A673 (cell line): Measurements from ENCODE around the gene FAM47B. TPM values are rescaled to one million over a fixed set of nuclear protein-coding genes. Genes with fewer than 3 reads are reported as not detected.

Experiments used
- BruUV-seq: library from RNA; stranded (reverse); fragments of 400-500 nt; replicated peaks from 2 replicates; lab custom pipeline; 2021; lab: Mats Ljungman, UMichigan
- CTCF ChIA-PET: fragments of 300-600 bp; sonication (Branson Sonifier 250); formaldehyde crosslinking; loops from one replicate; lab custom pipeline; 2022; ENCODE audit warnings: antibody characterized with exemption; lab: Charles Lee
- POLR2A ChIA-PET: fragments of 300-600 bp; sonication (Branson Sonifier 250); formaldehyde crosslinking; loops from one replicate; lab custom pipeline; 2022; ENCODE audit warnings: antibody characterized with exemption; ENCODE audit not compliant: low non-redundant PET; lab: Charles Lee
- DNase-seq: peaks from one replicate; pipeline ENCODE4 v3.0.0-alpha.2; 2015; ENCODE audit warnings: low spot score
- H3K27ac ChIP-seq: fragments of 200-600 bp; sonication (generic); 2 replicates; pipeline ENCODE4 v1.5.1; 2016; ENCODE audit warnings: mixed run types, low read depth, mild to moderate bottlenecking, mixed read lengths, antibody characterized with exemption, low read length; ENCODE audit not compliant: poor library complexity, severe bottlenecking
- H3K27me3 ChIP-seq: fragments of 200-600 bp; sonication (generic); replicated peaks from 2 replicates; pipeline ENCODE4 v1.6.1; 2017; ENCODE audit warnings: mixed run types, low read depth, mild to moderate bottlenecking, mixed read lengths, antibody characterized with exemption, low read length; ENCODE audit not compliant: insufficient read depth, poor library complexity
- H3K36me3 ChIP-seq: fragments of 200-600 bp; sonication (generic); 2 replicates; pipeline ENCODE4 v1.6.1; 2016; ENCODE audit warnings: mixed run types, mild to moderate bottlenecking, mixed read lengths, antibody characterized with exemption, low read length; ENCODE audit not compliant: insufficient read depth, poor library complexity, severe bottlenecking
- H3K4me1 ChIP-seq: fragments of 200-600 bp; sonication (generic); 2 replicates; pipeline ENCODE4 v1.6.1; 2017; ENCODE audit warnings: mixed run types, mild to moderate bottlenecking, mixed read lengths, antibody characterized with exemption, low read length; ENCODE audit not compliant: insufficient read depth, poor library complexity, severe bottlenecking
- H3K4me3 ChIP-seq: fragments of 200-600 bp; sonication (generic); 2 replicates; pipeline ENCODE4 v1.5.1; 2016; ENCODE audit warnings: low read depth, mixed run types, mild to moderate bottlenecking, mixed read lengths, low read length; ENCODE audit not compliant: poor library complexity, severe bottlenecking
- H3K9me3 ChIP-seq: fragments of 200-600 bp; sonication (generic); 2 replicates; pipeline ENCODE4 v1.6.1; 2016; ENCODE audit warnings: mixed run types, low read depth, mild to moderate bottlenecking, mixed read lengths, antibody characterized with exemption, low read length; ENCODE audit not compliant: poor library complexity, severe bottlenecking
- CTCF ChIP-seq: fragments of 300-800, 200-600 bp; sonication (generic); conservative IDR thresholded peaks from 2 replicates; pipeline ENCODE4 v1.5.1; 2017; ENCODE audit warnings: low read depth, mild to moderate bottlenecking, antibody characterized with exemption, low read length, moderate library complexity, mixed read lengths
- EZH2 ChIP-seq: fragments of 200-600 bp; sonication (generic); IDR thresholded peaks from 2 replicates; pipeline ENCODE4 v1.6.1; 2017; ENCODE audit warnings: borderline replicate concordance, low read depth, mild to moderate bottlenecking, mixed read lengths, antibody characterized with exemption, low read length; ENCODE audit not compliant: poor library complexity, severe bottlenecking
- intact Hi-C: fragments of 100-400 bp; cut with micrococcal nuclease; formaldehyde crosslinking; loops from one replicate; pipeline ENCODE4 v1.10.0; 2022; ENCODE audit not compliant: unreplicated experiment
- total RNA-seq: library from RNA; stranded (reverse); gene quantifications from 2 replicates; pipeline ENCODE4 v1.2.3, GENCODE V29; 2021

Gene FAM47B
- total RNA-seq, 1 experiment from 2014 or later: not detected

DNA sequence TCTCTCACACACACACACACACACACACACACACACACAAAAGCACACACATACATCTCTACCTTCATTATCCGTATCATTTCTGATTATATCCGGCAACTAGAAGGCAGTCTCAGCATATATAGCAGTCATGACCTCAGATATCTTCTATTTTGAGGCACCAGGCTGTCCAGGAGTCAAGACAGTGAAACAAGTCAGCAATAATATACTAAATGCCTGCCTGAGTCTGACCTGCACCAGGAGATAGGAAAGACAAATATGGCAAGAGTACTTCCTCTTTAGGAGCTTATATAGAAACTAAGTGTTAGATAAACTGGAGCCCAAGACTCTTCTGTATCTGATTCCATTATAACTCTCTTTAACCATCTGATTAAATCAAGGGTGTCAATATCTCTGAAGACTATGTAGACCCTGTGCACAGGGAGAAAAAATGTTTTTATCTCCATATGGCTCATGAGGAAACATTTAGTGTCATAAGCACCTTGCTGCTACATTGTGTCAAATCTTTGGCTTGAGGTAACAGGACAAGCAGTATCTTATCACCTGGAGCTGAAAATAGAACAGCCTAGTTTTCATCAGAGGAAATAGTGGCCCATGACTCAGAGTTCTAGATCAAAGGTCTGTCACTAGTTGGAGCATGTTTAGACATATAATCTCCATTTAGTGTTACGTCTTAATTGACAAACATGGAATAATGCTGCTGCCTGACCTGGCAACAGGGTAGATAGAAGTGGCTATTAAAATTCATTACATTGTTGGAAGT is 27.0 kb upstream of the FAM47B start:
- TF ChIP-seq CTCF (no peak), EZH2 (no peak)
- no TSS peak for BruUV-seq
- H3K27ac ChIP-seq: no peak overlapping the region
- no peak overlapping the region for H3K4me3 ChIP-seq
- H3K36me3 ChIP-seq: no peaks in the 10 kb centered on the region
- intact Hi-C loops: loop anchor here (10.0 kb wide), 2 partner anchors 331 to 1989 kb away; no protein-coding TSS in a partner anchor
- H3K4me1 ChIP-seq: peaks cover 3% of the 10 kb centered on the region
- H3K27me3 ChIP-seq: no peaks in the 10 kb centered on the region
- no peak for DNase-seq
- no peaks in the 10 kb centered on the region for H3K9me3 ChIP-seq
- ChIA-PET POLR2A (no interaction called here), CTCF (no interaction called here)

GRCh38 chrX:34917146-34917545 is 25.4 kb upstream of the FAM47B start:
- intact Hi-C loops: loop anchor here (10.0 kb wide), 2 partner anchors 332 to 1988 kb away; no protein-coding TSS in a partner anchor
- no peak for DNase-seq
- peaks cover 3% of the 10 kb centered on the region for H3K4me1 ChIP-seq
- ChIA-PET POLR2A (no interaction called here), CTCF (no interaction called here)
- no peak overlapping the region for H3K4me3 ChIP-seq
- no peak overlapping the region for H3K27ac ChIP-seq
- H3K36me3 ChIP-seq: no peaks in the 10 kb centered on the region
- no peaks in the 10 kb centered on the region for H3K9me3 ChIP-seq
- TF ChIP-seq EZH2 (no peak), CTCF (no peak)
- H3K27me3 ChIP-seq: no peaks in the 10 kb centered on the region
- BruUV-seq: no TSS peak

- Histone ChIP-seq H3K27me3 (no peaks in the 10 kb centered on the region), H3K4me1 (peaks cover 3% of the 10 kb centered on the region), H3K4me3 (no peak overlapping the region), H3K27ac (no peak overlapping the region), H3K36me3 (no peaks in the 10 kb centered on the region), H3K9me3 (no peaks in the 10 kb centered on the region)
- intact Hi-C loops: loop anchor here (10.0 kb wide), 2 partner anchors 333 to 1987 kb away; no protein-coding TSS in a partner anchor
- no TSS peak for BruUV-seq
- ChIA-PET POLR2A (no interaction called here), CTCF (interaction anchor here (1.0 to 1.2 kb wide), 2 partner anchors 182 to 280 kb away, joined by 3 to 4 read pairs; no protein-coding TSS in a partner anchor)
- DNase-seq: no peak
- TF ChIP-seq CTCF (no peak), EZH2 (no peak)
These were observed 24.4 kb upstream of the FAM47B start for GRCh38 chrX:34918091-34918736.
